HepG2 (cell line): ENCODE measurements around the gene WASHC4. TPM values are rescaled to one million over a fixed set of nuclear protein-coding genes. Genes with fewer than 3 reads are reported as not detected.
A peak's percentile ranks its signal among the peaks of the same experiment; 100 is the strongest.

Experiments used
- ATAC-seq: fragments of 200-7000 bp; cut with Tn5 transposase; 3 replicates; pipeline ENCODE4 v1.9.1; 2020; ENCODE audit warnings: mild to moderate bottlenecking, moderate library complexity
- BruUV-seq: library from RNA; stranded (reverse); fragments of 400-500 nt; replicated peaks from 2 replicates; lab custom pipeline; 2021; lab: Mats Ljungman, UMichigan
- CTCF ChIA-PET: fragments of 300-600 bp; formaldehyde crosslinking; extraction: SDS; loops from one replicate; lab custom pipeline; 2021; ENCODE audit warnings: low total read pairs, inconsistent platforms, low intra/inter-chr PET ratio; lab: Yijun Ruan, JAX
- POLR2A ChIA-PET: fragments of 350-600 bp; sonication (Branson Sonifier 250); formaldehyde crosslinking; loops from one replicate; lab custom pipeline; 2020; ENCODE audit warnings: antibody characterized with exemption, inconsistent platforms; lab: Yijun Ruan, JAX
- DNase-seq: peaks from one replicate; pipeline ENCODE4 v3.0.0-alpha.2; 2015; ENCODE audit warnings: low spot score
- FAIRE-seq: peaks from 3 replicates; lab custom pipeline; 2011; peaks lifted over from hg19 to GRCh38; lab: Jason Lieb, UNC
- H2AFZ ChIP-seq: one replicate; pipeline ENCODE4 v1.6.1; 2011; ENCODE audit warnings: low read length, inconsistent platforms
- H3K27ac ChIP-seq: fragments of 300-600 bp; 3 replicates; pipeline ENCODE4 v1.8.0; 2011; ENCODE audit warnings: mixed run types, mild to moderate bottlenecking, mixed read lengths, low read length, inconsistent platforms; ENCODE audit not compliant: insufficient read depth; ENCODE audit errors: extremely low read length
- H3K27me3 ChIP-seq, 2 experiments: fragments of 200-600 bp in 1 of 2; 2 replicates in 1 of 2; 3 replicates in 1 of 2; pipeline versions ENCODE4 v1.6.0 to v1.8.0; 2011; ENCODE audit warnings: low read length in 2 of 2, mild to moderate bottlenecking in 2 of 2, moderate library complexity in 2 of 2, inconsistent platforms in 1 of 2; ENCODE audit not compliant: insufficient read depth in 2 of 2, control insufficient read depth in 1 of 2
- H3K36me3 ChIP-seq, 2 experiments: fragments of 200-600 bp in 1 of 2; replicated peaks in 1 of 2; 2 replicates in 1 of 2; 3 replicates in 1 of 2; pipeline versions ENCODE4 v1.5.1 to v1.8.0; 2011; ENCODE audit warnings: low read length in 2 of 2, inconsistent platforms in 1 of 2; ENCODE audit not compliant: insufficient read depth in 2 of 2, control insufficient read depth in 1 of 2
- H3K4me1 ChIP-seq: 2 replicates; pipeline ENCODE4 v1.5.1; 2012; ENCODE audit warnings: low read length, inconsistent platforms; ENCODE audit not compliant: insufficient read depth
- H3K4me2 ChIP-seq: 2 replicates; pipeline ENCODE4 v1.6.0; 2011; ENCODE audit warnings: low read depth, low read length, inconsistent platforms
- H3K4me3 ChIP-seq, 3 experiments: fragments of 200-600 bp in 1 of 3; sonication (generic), shearing (Covaris generic) in 1 of 3; replicated peaks in 1 of 3; 2 replicates each; pipeline ENCODE4 v1.5.1; 2011 to 2016; ENCODE audit warnings: low read length in 3 of 3, inconsistent platforms in 2 of 3, low read depth in 2 of 3, mild to moderate bottlenecking in 2 of 3, control low read depth in 1 of 3, mixed read lengths in 1 of 3; ENCODE audit not compliant: insufficient read depth in 1 of 3
- H3K79me2 ChIP-seq: one replicate; pipeline ENCODE4 v1.6.1; 2011; ENCODE audit warnings: low read length, inconsistent platforms; ENCODE audit not compliant: insufficient read depth
- H3K9ac ChIP-seq: 2 replicates; pipeline ENCODE4 v1.6.0; 2011; ENCODE audit warnings: mild to moderate bottlenecking, low read depth, low read length, inconsistent platforms; ENCODE audit not compliant: insufficient read depth
- H3K9me3 ChIP-seq: 2 replicates; pipeline ENCODE4 v1.5.1; 2012; ENCODE audit warnings: mild to moderate bottlenecking, low read length
- H4K20me1 ChIP-seq: 2 replicates; pipeline ENCODE4 v1.6.0; 2011; ENCODE audit warnings: inconsistent platforms, mild to moderate bottlenecking, low read length, moderate library complexity; ENCODE audit not compliant: insufficient read depth
- BCL3 ChIP-seq: sonication (generic); formaldehyde crosslinking; IDR thresholded peaks from 2 replicates; pipeline ENCODE4 v1.5.1; 2020; ENCODE audit warnings: mild to moderate bottlenecking, missing genetic modification reagents, moderate library complexity
- CENPX ChIP-seq: sonication (generic); formaldehyde crosslinking; IDR thresholded peaks from 2 replicates; pipeline ENCODE4 v1.9.0; 2021; ENCODE audit warnings: mild to moderate bottlenecking, missing genetic modification reagents, moderate library complexity
- CSRNP1 ChIP-seq: sonication (generic); formaldehyde crosslinking; IDR thresholded peaks from 2 replicates; pipeline ENCODE4 v1.8.1; 2023; ENCODE audit warnings: mild to moderate bottlenecking, missing genetic modification reagents
- MAX ChIP-seq: IDR thresholded peaks from 2 replicates; pipeline ENCODE4 v1.6.1; 2012; ENCODE audit warnings: inconsistent platforms
- PAX8 ChIP-seq: sonication (generic); formaldehyde crosslinking; IDR thresholded peaks from 2 replicates; pipeline ENCODE4 v1.8.0; 2022; ENCODE audit warnings: mild to moderate bottlenecking, missing genetic modification reagents, borderline replicate concordance
- RARA ChIP-seq: IDR thresholded peaks from 2 replicates; pipeline ENCODE4 v1.6.1; 2016; ENCODE audit warnings: missing genetic modification reagents, missing compliant biosample characterization
- RFXANK ChIP-seq: IDR thresholded peaks from 2 replicates; pipeline ENCODE4 v1.6.1; 2016
- SETDB1 ChIP-seq: sonication (generic); formaldehyde crosslinking; IDR thresholded peaks from 2 replicates; pipeline ENCODE4 v1.5.1; 2020; ENCODE audit warnings: missing genetic modification reagents, mild to moderate bottlenecking, borderline replicate concordance
- TGIF2 ChIP-seq: IDR thresholded peaks from 2 replicates; pipeline ENCODE4 v1.6.1; 2016; ENCODE audit warnings: control low read depth, missing compliant biosample characterization
- TRIM24 ChIP-seq: sonication (generic); formaldehyde crosslinking; IDR thresholded peaks from 2 replicates; pipeline ENCODE4 v1.8.0; 2022; ENCODE audit warnings: mild to moderate bottlenecking, missing genetic modification reagents
- ZBTB33 ChIP-seq: sonication (generic); formaldehyde crosslinking; IDR thresholded peaks from 2 replicates; pipeline ENCODE4 v1.4.0; 2020; ENCODE audit warnings: missing genetic modification reagents
- ZIK1 ChIP-seq: sonication (generic); formaldehyde crosslinking; IDR thresholded peaks from 2 replicates; pipeline ENCODE4 v1.5.0; 2020; ENCODE audit warnings: mild to moderate bottlenecking, low read depth, missing genetic modification reagents, borderline replicate concordance
- ZNF251 ChIP-seq: sonication (generic); formaldehyde crosslinking; IDR thresholded peaks from 2 replicates; pipeline ENCODE4 v1.9.0; 2021; ENCODE audit warnings: mild to moderate bottlenecking, missing genetic modification reagents
- ZNF256 ChIP-seq: sonication (generic); formaldehyde crosslinking; conservative IDR thresholded peaks from 2 replicates; pipeline ENCODE4 v1.4.0; 2020; ENCODE audit warnings: missing genetic modification reagents
- ZNF576 ChIP-seq: sonication (generic); formaldehyde crosslinking; IDR thresholded peaks from 2 replicates; pipeline ENCODE4 v1.4.0; 2020; ENCODE audit warnings: mild to moderate bottlenecking, missing genetic modification reagents
- WGBS: methylation state at CpG from one replicate; pipeline ENCODE4 v1.1.6; 2017; ENCODE audit warnings: low lambda C conversion rate; 5-methylcytosine and 5-hydroxymethylcytosine counted together
- in situ Hi-C: cut with HindIII; loops from 2 replicates; pipeline ENCODE4 v1.10.0; 2017; ENCODE audit warnings: low pct_unique_long_range_greater_than_20kb; ENCODE audit not compliant: extremely low pct_ligation_motif_present
- intact Hi-C: fragments of 100-400 bp; cut with micrococcal nuclease; formaldehyde crosslinking; loops from one replicate; pipeline ENCODE4 v1.10.0; 2022; ENCODE audit not compliant: unreplicated experiment
- polyA plus RNA-seq, 8 experiments: library from polyadenylated mRNA; depleted of rRNA in 3 of 8; stranded (reverse) in 7 of 8; unstranded in 1 of 8; fragments of >200 nt; fragmentation: Illumina TruSeq in 4 of 8; extraction: Trizol in 4 of 8; gene quantifications; 2 replicates each; pipeline versions ENCODE4 v1.2.1 to v1.2.3, GENCODE V29; 2011 to 2016; ENCODE audit warnings: low read depth in 4 of 8, missing spikeins in 1 of 8, mixed read lengths in 1 of 8; ENCODE audit not compliant: insufficient read depth in 1 of 8
- total RNA-seq, 5 experiments: library from RNA; depleted of rRNA; stranded (reverse); fragments of >200 nt; fragmentation: Illumina TruSeq; extraction: Trizol; gene quantifications; 2 replicates each; pipeline ENCODE4 v1.2.3, GENCODE V29; 2016; ENCODE audit warnings: low read depth in 1 of 5

Gene WASHC4
- total and polyA plus RNA-seq, 2 of the 13 experiments (the other 11 are each of a cell fraction or from before 2014, with no cell fraction given), result 21.0 to 36.3 TPM

GRCh38 chr12:105084251-105085250 is 23.0 kb upstream of the WASHC4 start, which contains the start of gene ALDH1L2:
ALDH1L2 (minus strand) TSS chr12:105084458; CDS start chr12:105084436, 22 bp downstream.
- H3K27me3 ChIP-seq, result peaks cover 0 to 5% of the 10 kb centered on the region in 2 experiments; a peak in 1 of 5 replicates
- ATAC-seq (peak; percentile 97), FAIRE-seq (no peak), DNase-seq (peak; percentile 15)
- peak within 1 kb of the TSS; percentile 28 for H2AFZ ChIP-seq
- peak within 1 kb of the TSS; percentile 86 for H3K4me2 ChIP-seq
- H3K4me3 ChIP-seq, result peak within 1 kb of the TSS; percentile 41 to 67 (median 48); a peak in 5 of 6 replicates
- H4K20me1 ChIP-seq, result no peaks in the 10 kb centered on the region
- in situ Hi-C loops (no loop called here), intact Hi-C loops (no loop called here)
- CTCF ChIA-PET, result no interaction called here
- H3K36me3 ChIP-seq, result no peaks in the 10 kb centered on the region
- POLR2A ChIA-PET, result interaction anchor here (1.3 to 1.8 kb wide), 2 partner anchors 23 kb away, joined by 3 to 12 read pairs; partner anchors contain the start of gene WASHC4
- WGBS, result 53% methylated on average over 30 of the region's 75 CpGs
- H3K4me1 ChIP-seq, result peaks cover 16% of the 10 kb centered on the region
- H3K9me3 ChIP-seq, result no peaks in the 10 kb centered on the region
- H3K9ac ChIP-seq, result no peak within 1 kb of the TSS
- no peak within 1 kb of the TSS for H3K27ac ChIP-seq
- no TSS peak for BruUV-seq
- H3K79me2 ChIP-seq, result no peaks in the 10 kb centered on the region
- TF ChIP-seq TRIM24 (no peak), PAX8 (CRISPR knock-in tag) (no peak), SETDB1 (CRISPR knock-in tag) (no peak), CSRNP1 (CRISPR knock-in tag) (no peak), ZBTB33 (CRISPR knock-in tag) (peak; percentile 91), ZNF251 (CRISPR knock-in tag) (no peak), ZIK1 (CRISPR knock-in tag) (0 out of 2 replicates have a peak, but pooled peaks have one; percentile 36), RFXANK (CRISPR knock-in tag) (no peak), MAX (peak; percentile 55), ZNF256 (CRISPR knock-in tag) (no peak), TGIF2 (0 out of 2 replicates have a peak, but pooled peaks have one; percentile 30), BCL3 (CRISPR knock-in tag) (peak; percentile 25; the same call in 1 of the 2 replicates), ZNF576 (CRISPR knock-in tag) (no peak), CENPX (CRISPR knock-in tag) (no peak), RARA (CRISPR knock-in tag) (no peak)
